Middle frontal gyrus (tissue), 1 donor: Measurements from ENCODE around the gene TCEAL9.
A peak's percentile ranks its signal among the peaks of the same experiment; 100 is the strongest.
"Not testable (repeated sequence)": the region's sequence is repeated elsewhere in the genome, so short reads cannot be mapped to it uniquely, and the experiment has no call there.

Experiments used
- DNase-seq: peaks from one replicate; pipeline ENCODE4 v3.0.0-alpha.2; 2015; ENCODE audit warnings: low spot score; ENCODE audit errors: extremely low spot score

TCEAL9 gene

DNA sequence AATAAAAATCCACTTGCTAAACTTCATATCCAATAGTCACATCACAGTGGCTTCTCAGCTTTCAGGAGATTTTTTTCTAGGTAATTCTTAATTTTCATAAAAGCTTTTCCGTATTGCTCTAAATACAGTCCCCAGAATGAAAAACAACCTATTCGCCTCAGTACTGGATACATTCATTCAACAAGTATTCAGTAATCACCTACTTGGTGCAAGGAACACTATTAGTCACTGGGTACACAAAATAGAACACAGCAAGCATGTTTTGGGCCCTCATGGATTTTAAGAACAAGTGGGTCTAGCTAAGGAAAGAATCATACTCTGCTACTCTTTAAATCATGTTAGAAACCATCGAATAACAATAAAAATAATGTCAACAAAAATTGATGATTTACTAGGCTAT lies 17.3 kb downstream of the TCEAL9 start:
- no peak for DNase-seq

DNA sequence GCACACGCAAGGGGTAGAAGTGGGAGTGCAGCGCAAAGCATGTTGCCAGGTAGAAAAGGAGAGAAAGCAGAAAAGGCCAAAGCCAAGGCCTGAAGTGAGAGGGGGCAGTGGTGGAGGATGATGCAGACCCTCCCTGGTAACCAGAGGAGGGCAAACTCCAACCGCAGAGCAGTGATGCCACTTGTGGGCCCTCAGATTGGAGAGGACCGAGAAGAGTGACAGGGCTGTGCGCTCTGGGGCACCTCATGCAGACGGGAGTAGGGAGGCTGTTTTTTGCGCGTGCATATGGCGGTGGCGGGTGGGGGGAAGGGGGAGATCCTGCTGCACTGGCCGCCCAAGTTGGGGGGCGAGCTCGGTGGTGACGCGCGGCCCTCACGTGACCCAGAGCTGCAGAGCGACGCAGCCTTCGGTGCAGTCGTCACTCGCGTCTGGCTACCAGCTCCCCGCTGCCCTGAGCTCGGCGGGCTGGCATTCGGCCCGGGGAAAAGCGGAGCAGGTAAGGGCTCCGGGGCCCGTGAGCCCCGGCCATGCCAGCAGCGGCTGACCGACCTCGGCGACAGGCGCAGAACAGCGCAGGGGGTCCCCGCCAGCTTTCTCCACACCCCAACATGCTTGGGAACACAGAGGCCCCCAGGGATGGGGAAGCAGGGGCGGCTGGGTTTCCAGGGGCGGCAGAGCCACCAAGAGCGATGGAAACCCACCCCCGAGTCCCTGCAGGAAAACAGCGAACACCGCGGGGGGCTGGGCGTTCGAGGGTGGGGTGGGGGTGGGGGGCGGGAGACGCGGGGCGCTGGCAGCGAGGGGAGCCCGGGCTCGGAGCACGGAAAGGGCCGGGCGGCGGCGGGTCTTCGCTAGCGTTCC lies 20.0 kb downstream of the TCEAL9 start, which contains the start of gene BEX3:
BEX3 (plus strand) TSS at position 421 of the 861 bp plus-strand sequence. CDS start 984 bp downstream, outside the sequence.
- DNase-seq: peak; percentile 11

GRCh38 chrX:103376979-103377324 lies 20.6 kb downstream of the TCEAL9 start:
- DNase-seq: no peak

- no peak for DNase-seq
Observed at GRCh38 chrX:103378990-103379389, 22.7 kb downstream of the TCEAL9 start.

DNA sequence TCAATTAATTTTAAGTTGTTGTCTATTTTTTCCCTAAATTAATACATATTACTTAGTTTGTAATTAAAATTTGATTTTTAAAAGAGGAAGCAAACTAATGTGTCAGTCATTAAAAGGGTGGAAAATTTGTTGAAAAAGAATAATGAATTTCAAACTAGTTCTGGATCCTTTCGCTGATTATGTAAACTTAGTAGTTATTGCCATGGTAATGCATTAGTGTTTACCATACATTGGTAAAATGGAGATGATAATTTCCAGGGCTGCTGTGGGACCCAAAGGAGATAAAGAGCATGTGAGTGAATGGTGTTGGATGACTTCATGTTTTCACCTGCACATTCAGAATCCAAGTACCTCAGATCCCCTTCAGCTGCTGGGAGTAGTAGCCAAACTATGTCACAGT lies 26.6 kb downstream of the TCEAL9 start:
- no peak for DNase-seq

- no peak for DNase-seq
Observed at GRCh38 chrX:103384672-103385071, 28.4 kb downstream of the TCEAL9 start.

- DNase-seq: not testable (repeated sequence)
Observed at GRCh38 chrX:103385283-103385830, 29.1 kb downstream of the TCEAL9 start.

DNA sequence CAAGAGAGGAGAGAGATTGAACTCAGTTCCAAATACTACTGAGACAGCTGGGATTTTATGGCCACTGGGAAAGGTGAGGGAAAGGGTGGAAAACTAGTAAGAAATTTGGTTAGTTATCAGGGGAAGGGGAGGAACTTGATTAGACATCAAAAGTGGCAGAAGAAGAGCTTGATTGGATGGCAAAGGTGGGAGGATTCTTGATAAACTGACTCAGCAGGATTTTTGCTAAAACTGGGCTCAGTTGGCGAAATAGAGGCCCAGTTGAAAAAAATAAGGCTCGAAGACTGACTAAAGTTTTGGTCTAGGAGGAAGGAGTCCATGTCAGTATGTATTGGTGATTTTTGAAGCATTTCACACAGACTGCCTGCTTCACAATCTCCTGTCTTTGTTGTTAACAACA lies 30.0 kb downstream of the TCEAL9 start:
- DNase-seq: no peak

GRCh38 chrX:103393487-103393886 lies 37.2 kb downstream of the TCEAL9 start:
- DNase-seq: no peak

GRCh38 chrX:103396186-103396585 lies 39.9 kb downstream of the TCEAL9 start:
- no peak for DNase-seq

DNA sequence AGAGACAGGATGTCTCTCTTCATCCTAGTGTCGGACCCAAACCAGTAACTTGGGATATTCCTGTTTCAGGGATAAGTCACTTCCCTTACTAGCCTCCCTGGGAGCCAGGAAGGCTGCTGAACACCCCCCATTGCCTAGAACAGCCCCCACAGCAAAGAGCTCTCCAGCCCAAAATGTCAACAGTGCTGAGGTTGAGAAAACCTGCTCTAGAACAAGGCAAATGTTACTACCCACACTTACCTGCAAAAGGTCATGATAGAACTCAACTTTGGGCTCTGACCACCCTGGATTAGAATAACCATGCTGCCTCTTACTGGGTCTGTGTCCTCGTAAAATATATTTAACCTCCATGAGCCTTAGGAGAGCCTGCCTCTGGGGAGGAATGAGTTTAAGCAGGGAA lies 40.4 kb downstream of the TCEAL9 start:
- DNase-seq: no peak

- DNase-seq: no peak
Observed at GRCh38 chrX:103397707-103398106, 41.4 kb downstream of the TCEAL9 start.

DNA sequence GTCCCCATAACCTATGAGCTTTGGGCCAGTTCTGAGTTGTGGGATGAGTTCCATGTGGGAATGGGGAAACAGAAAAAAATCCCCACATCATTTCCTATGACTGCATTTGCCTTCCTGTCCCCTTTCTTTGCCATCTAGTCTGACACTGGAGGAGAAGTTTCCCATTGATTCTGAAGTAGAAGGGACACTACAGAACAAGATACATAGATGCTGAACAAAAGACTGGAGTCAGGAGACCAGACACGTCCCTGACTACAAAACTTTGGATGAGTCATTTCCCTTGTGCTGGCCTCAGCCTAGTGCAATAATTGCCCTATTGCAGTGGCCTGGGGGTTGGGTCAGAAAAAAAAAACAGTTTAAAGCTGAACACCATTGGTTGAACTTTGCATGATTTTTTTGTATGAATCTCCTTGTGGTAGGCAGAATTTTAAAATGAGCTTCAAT lies 42.1 kb downstream of the TCEAL9 start:
- no peak for DNase-seq

- DNase-seq: no peak
Observed at GRCh38 chrX:103399744-103400143, 43.4 kb downstream of the TCEAL9 start.

DNA sequence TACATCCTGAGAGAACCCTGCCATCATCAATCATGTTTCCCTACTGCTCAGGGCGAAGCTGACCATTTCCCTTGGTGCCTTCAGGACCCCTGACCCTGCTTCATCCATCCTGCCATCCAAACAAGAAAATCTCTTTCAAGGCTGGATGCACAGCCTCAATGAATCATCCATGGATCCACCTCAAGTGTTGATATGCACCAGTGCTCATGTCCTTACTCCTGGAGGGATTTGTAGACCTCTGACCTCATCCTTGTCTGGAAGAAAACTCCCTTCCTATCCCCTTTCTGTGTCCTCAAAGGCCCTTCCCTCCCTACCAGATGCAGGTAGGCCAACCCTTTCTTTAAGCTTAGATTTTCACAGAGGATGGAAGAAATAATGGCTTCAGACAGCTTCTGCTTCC lies 44.6 kb downstream of the TCEAL9 start:
- no peak for DNase-seq

DNA sequence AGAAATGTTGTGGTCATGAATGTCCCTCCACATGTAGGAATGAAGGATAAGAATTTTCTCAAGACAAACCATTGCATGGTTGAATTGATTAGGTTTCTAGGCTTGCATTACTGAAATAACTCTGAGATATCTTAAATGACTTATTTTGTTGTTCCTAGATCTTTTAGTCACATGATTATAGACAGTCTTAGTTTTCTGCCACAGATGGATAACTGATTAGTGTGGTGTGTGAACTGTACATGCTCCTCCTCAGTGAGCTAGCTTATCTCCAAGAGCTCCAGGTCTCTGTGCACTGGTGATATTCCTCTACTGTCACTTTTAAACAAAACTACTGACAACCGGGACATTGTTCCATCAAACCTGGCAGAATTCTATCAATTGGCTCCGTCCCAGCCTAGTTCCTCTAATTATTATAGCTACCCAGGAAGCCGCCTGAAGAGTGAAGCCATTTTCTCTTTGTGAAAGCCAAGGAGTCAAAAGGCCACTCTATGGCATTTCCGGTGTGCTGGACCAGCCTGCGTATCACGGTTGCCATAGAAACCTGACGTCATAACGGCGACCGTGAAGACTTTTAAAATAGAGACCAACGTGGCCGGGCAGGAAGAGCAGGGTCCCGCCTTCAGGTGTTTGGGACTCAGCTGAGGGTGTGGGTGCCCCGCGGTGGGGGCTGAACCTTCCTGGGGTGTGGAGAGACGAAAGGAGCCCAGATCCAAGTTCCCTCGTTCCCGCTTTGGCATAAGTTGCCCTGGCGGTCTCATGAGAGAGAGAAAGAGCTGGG lies 48.1 kb downstream of the TCEAL9 start:
- no peak for DNase-seq

DNA sequence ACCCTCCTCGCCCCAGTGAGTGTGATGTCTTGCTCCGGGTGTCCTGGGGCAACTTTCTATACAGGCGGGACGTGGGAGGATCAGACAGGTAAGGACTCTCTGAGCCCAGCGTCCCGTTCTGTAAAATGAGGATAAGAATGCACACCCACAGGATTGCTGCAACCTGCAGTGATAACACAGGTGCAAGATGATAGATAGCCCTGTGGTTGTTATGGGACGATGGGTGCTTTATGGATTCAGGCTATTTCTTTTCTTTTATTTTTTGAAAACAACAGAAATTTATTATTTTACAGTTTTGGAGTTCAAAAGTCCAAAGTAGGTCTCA lies 48.7 kb downstream of the TCEAL9 start:
- no peak for DNase-seq

DNA sequence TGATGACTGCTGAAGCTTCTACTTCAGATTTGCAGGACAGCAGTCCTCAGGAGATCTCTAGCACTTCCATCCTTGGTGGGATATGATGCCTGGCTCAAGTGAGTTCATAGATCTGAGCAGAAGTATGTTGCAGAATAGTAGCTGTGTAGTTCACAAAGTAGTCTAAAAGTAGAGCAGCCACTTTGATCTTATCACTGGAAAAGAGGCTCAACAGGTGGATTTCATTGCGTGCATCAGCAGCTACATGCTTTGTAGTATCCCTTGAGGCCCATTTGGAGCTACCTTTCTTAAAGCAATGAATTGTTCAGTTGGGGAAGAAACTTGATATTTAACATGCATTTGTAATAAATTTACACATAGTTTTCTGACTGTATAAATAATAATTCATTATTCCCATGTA lies 50.0 kb downstream of the TCEAL9 start:
- no peak for DNase-seq

DNA sequence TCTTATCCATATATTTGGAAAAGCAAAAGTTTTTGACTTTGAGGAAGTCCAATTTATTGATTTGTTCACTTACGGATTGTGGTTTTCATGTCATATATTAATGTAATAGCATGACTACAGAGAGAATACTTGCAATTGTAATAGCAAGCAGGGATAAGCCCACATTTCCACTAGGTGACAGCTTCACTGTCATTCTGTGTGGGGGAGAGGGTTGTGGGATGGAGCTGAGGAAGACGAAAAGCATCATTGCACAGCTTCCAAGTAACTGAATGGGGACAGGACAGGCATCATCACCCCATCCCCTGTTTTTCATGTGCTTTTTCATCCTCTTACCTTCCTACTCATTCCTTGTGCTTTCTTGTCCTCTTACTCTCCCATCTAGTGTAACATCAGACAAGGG lies 51.5 kb downstream of the TCEAL9 start:
- no peak for DNase-seq
